GM20000 (cell line): ENCODE results near the gene SETX.
A peak's percentile ranks its signal among the peaks of the same experiment; 100 is the strongest.

Experiments
- DNase-seq: peaks from one replicate; pipeline ENCODE4 v3.0.0; 2012; ENCODE audit warnings: low spot score
- TF ChIP-seq, protein P1 (sequence below): IDR thresholded peaks from 2 replicates; pipeline ENCODE4 v1.5.1; 2012; ENCODE audit warnings: mild to moderate bottlenecking, control low read depth; ENCODE audit errors: extremely low read depth, missing control alignments

Gene SETX

DNA sequence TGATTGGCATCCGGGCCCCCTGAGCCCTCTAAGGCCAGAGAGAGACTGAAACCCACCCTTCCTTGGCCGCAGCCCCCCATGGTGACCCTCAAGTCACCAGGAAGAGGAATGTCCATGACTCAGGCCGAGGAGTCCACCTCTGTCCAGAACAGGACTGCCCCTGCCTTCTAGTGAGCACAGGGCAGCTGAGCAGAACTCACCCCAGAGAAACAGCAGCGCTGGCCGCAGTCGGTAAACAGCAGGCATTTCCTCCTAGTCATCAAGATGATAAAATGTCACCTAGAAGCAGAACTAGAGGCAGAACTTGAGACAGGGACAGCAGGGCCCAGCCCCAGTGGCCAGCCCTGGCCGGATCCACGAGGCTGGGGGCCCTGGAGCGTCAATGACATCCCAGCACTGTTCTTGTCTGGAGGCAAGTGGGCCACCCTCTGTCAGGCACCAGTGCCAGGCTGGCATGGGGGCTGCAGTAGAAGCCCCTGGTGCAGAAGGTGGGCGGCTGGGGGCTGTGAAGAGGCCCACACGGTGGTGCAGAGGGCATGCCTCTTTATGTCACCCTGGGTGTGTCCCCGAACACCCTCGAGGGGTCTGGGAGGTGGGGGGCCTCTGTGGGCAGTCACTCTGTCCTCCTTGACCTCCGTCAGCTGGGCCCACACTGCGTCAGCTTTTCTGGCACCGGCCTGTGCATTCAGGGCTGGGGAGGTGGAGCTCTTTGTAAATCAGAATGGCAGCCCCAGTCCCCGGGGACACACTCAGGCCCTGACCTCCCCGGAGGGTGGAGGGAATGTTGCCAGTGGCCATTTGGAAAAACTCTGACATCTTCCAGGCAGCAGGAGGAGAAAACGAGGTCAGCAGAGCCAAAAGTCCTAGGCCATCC is 110.0 kb downstream of the SETX start:
- no peak for DNase-seq
- TF ChIP-seq, protein P1, sequence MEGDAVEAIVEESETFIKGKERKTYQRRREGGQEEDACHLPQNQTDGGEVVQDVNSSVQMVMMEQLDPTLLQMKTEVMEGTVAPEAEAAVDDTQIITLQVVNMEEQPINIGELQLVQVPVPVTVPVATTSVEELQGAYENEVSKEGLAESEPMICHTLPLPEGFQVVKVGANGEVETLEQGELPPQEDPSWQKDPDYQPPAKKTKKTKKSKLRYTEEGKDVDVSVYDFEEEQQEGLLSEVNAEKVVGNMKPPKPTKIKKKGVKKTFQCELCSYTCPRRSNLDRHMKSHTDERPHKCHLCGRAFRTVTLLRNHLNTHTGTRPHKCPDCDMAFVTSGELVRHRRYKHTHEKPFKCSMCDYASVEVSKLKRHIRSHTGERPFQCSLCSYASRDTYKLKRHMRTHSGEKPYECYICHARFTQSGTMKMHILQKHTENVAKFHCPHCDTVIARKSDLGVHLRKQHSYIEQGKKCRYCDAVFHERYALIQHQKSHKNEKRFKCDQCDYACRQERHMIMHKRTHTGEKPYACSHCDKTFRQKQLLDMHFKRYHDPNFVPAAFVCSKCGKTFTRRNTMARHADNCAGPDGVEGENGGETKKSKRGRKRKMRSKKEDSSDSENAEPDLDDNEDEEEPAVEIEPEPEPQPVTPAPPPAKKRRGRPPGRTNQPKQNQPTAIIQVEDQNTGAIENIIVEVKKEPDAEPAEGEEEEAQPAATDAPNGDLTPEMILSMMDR, result no peak

DNA sequence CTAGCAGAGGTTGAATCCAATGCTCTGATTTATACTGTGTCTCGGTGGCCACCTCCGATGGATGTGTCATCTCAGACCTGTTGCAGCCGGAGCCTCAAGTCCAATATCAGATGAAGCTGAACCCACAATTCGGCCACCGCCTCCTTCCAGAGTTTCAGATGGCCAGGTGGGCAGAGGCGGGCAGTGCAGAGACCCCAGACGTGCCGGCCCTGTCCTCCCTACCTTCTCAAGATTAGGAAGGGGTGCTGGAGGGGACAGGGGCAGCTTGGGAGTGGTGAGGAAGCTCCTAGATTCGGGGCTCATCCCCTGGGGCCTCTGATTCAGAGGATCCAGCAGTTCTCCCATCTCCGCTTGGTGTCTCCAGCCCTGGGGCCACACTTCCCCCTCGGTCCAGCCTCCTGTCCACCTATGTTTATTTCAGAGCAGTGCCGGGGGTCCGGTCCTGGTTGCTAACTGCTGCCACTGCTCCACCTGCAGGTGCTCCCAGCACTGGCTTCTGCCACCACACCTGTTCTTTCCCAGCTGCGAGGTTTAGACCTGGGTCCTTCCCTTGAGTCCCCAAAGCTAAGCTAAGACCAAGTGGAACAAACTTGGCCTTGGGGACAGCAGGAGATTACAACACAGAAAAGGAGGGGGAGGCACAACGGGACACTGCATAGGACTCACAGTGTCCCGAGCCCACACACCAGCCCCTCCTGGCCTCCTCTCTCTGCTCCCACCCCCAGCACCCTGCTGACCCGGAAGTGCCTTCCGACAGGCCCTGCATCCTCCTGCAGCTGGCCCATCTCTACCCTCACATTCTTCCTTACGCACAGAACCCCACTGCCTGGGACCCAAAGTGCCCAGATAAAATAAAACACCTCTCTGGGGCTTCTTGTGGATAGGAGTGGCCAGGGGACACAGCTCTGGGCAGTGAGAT is 111.4 kb downstream of the SETX start:
- TF ChIP-seq, protein P1, result no peak
- no peak for DNase-seq

DNA sequence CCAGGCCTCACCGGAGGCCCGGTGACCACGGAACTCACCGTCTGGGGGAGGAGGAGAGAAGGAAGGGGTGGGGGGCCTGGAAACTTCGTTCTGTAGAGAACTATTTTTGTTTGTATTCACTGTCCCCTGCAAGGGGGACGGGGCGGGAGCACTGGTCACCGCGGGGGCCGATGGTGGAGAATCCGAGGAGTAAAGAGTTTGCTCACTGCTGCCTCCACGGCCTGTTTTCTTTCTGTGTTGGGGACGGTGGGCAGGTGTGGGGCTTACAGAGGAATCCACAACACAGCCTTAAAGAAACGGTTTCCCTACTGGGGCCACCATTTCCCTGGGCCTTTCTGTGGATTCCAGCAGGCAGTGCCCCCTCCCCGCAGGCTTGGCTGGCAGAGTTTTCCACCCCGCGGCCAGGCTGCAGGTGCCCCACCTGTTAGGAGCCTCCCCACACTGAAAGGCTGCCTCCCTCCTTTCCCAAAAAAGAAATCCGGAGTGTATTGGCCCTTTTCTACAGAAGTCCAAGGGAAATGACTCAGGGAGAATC is 112.1 kb downstream of the SETX start:
- DNase-seq, result no peak
- TF ChIP-seq, protein P1, result no peak

DNA sequence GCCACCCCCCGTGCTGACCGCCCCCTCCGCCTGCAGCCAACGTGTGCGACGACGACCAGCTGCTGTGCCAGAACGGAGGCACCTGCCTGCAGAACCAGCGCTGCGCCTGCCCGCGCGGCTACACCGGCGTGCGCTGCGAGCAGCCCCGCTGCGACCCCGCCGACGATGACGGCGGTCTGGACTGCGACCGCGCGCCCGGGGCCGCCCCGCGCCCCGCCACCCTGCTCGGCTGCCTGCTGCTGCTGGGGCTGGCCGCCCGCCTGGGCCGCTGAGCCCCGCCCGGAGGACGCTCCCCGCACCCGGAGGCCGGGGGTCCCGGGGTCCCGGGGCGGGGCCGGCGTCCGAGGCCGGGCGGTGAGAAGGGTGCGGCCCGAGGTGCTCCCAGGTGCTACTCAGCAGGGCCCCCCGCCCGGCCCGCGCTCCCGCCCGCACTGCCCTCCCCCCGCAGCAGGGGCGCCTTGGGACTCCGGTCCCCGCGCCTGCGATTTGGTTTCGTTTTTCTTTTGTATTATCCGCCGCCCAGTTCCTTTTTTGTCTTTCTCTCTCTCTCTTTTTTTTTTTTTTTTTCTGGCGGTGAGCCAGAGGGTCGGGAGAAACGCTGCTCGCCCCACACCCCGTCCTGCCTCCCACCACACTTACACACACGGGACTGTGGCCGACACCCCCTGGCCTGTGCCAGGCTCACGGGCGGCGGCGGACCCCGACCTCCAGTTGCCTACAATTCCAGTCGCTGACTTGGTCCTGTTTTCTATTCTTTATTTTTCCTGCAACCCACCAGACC is 112.8 kb downstream of the SETX start:
- peak; percentile 77 for DNase-seq
- TF ChIP-seq, protein P1, result no peak

DNA sequence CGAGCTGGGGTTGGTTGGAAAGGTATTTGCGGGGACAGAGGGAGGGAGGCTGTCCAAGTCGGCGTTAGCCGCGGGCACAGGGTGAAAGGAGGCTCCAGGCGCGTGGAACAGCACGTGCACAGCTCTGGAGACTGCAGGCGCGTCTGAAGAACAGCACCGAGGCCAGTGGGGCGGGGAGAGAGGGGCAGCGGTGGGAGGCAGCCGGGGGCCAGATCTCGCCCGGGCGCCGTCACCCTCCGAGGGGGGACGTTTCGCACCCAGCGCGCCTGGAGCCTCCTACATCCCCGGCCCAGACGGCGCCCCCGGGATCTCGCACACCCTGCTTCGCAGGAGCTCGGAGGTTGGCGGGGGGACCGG is 113.3 kb downstream of the SETX start:
- no peak for DNase-seq
- TF ChIP-seq, protein P1, result no peak

DNA sequence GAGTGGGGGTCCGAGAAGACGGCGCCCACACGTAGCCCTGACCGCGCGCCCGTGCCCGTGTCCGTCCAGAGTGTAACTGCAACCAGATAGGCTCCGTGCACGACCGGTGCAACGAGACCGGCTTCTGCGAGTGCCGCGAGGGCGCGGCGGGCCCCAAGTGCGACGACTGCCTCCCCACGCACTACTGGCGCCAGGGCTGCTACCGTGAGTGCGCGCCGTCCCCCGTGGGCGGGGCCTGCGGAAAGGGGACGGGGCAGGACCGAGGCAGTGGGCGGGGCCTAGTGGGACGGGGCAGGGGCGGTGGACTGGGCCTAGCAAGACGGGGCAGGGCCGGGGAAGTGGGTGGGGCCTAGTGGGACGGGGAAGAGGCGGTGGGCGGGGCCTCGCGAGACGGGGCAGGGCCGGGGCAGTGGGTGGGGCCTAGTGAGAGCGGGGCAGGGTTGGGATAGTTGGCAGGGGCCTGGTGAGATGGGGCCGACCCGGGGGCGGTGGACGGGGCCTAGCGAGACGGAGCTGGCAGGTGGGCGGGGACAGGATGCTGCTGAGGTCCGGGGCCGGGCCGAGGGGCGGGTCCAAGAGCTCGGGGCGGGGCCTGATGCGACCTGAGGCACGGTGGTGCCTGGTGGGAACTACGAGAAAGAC is 113.8 kb downstream of the SETX start:
- DNase-seq, result peak; percentile 99
- TF ChIP-seq, protein P1, result no peak
